Cerebellar nuclear complex (tissue), 1 donor: ENCODE results near the gene SAPCD2.

Experiments
- DNase-seq, 2 experiments: peaks; one replicate each; lab custom pipeline; 2025; lab: John Stamatoyannopoulos, UW

The SAPCD2 gene

DNA sequence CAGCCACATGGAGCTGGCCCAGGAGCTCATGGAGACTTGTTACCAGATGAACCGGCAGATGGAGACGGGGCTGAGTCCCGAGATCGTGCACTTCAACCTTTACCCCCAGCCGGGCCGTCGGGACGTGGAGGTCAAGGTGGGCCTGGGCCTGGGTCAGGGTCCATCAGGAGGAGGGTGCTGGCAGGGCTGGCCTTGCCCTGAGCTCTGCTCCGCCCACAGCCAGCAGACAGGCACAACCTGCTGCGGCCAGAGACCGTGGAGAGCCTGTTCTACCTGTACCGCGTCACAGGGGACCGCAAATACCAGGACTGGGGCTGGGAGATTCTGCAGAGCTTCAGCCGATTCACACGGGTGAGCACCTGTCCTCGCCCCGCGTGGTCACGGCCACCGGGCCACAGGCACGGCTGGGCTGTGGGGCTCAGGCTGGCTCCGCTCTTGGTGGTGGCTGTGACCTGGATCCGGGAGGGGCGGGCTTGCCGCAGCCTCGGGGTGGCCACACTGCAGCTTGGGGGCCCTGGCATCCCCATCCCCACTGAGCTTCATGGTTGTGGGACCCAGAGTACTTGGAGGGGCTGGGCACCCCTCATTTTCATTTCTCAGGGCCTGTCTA lies 37.1 kb upstream of the SAPCD2 start:
- no peak for DNase-seq

DNA sequence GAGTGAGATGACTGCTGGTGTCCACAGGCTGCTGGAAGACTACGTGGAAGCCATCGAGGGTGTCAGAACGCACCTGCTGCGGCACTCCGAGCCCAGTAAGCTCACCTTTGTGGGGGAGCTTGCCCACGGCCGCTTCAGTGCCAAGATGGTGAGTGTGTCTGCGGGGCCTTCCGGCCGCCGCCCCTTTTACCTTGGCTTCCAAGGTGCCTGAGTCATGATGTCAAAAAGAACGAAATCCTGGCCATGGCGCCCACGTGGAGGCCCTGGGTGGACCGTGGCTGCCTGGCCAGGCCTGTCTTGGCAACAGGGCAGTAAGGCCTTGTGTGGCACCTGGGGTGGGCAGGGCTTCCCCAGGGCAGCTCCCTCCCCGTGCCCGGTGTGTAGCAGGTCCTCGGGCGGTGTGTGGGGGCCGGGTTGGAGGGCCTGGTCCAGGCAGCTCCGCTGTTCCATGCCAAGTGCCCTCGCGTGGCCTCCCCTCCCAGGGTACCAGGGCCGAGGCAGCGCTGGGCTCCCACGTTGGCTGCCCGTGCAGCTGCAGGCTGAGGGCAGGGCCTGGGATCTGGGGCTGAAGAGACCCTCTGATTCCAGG lies 36.4 kb upstream of the SAPCD2 start:
- DNase-seq, result no peak

DNA sequence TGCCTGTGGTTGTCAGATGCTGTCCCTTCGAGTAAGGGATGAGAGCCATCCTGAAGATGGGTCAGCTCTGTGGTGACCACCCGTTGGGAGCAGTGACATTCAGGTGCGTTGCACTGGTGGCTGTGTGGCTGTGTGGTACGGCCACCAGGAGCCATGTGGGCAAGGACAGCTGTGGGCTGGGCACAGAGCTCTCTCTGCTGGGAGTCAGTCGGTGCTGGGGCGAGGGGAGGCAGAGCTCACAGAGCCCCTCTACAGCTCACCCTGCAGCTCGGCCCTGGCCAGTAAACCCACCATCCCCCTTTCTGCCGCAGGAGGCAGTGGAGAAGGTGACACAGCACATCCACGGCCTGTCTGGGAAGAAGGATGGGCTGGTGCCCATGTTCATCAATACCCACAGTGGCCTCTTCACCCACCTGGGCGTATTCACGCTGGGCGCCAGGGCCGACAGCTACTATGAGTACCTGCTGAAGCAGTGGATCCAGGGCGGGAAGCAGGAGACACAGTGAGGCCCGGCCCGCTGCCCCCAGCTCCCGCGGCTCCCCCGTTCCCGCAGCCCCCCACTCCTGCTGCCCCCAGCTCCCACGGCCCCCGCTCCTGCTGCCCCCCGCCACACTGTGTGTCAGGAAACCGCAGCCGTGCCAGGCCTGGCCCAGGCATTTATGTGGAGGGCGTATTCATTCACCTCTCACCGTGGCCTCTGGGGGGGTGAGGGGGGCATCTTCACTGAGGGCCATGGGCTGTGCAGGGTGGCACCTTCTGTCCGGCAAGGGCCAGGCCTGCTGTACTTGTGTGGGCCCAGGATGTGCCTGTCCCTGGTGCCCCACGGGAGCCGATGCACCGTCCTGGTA lies 35.7 kb upstream of the SAPCD2 start:
- DNase-seq, result no peak

DNA sequence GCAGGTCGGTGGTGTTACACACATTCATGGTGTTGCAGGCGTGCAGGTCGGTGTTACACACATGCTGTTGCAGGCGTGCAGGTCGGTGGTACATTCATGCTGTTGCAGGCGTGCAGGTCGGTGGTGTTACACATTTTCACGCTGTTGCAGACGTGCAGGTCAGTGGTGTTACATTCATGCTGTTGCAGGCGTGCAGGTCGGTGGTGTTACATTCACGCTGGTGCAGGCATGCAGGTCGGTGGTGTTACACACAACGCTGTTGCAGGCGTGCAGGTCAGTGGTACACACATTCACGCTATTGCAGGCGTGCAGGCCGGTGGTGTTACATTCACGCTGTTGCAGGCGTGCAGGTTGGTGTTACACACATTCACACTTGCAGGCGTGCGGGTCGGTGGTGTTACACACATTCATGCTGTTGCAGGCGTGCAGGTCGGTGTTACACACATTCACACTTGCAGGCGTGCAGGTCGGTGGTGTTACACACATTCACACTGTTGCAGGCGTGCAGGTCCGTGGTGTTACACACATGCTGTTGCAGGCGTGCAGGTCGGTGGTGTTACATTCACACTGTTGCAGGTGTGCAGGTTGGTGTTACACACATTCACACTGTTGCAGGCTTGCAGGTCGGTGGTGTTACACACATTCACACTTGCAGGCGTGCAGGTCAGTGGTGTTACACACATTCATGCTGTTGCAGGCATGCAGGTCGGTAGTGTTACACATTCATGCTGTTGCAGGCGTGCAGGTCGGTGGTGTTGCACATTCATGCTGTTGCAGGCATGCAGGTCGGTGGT lies 33.0 kb upstream of the SAPCD2 start:
- DNase-seq, result no peak

DNA sequence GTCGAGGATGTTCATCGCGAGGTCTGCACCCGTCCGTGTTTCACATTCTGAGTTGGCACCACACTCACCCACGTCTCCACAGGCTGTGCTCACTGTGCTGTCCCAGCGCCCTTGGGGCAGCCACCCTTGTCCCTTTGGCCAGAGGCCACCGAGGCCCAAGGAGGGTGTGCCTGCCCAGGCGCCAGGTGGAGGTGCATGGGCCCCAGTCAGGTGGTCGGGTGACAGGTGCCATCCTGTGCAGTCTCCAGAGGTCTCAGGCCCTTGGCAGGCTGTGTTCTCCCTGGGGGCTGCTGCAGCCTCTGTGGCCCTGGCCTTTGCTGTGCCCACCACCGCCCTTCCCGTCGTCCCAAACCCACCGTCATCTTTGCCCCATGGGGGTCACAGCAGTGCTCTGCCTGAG lies 28.9 kb upstream of the SAPCD2 start:
- DNase-seq, result no peak

DNA sequence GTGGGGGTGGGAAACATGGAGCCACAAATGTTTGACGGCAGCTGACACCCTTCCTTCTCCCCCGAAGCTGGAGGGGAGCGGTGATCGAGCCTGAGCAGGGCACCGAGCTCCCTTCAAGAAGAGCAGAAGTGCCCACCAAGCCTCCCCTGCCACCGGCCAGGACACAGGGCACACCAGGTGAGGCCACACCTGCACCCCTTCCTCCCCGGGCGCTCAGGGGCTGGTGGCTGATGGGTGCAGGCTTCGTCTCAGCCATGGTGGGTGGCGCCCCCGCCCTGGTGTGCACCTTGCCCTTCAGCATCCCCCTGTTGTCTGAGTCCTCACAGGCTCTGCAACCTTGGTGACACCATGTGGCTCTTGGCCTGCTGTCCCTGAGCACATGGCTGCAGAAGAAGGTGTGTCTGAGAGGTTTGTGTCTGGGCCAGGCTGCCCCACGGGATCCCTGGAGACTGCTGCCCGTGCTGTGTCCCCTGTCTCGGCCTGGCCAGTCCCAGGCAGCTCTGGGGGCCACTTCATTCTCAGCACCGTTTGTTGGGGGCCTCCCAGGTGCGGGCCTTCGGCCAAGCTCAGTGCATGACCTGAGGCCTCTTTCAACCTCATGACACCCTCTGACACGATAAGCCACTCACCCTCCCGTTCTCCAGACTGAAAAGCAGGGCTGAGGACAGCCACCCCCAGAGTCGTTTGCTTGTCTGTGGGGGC lies 27.6 kb upstream of the SAPCD2 start:
- no peak for DNase-seq

DNA sequence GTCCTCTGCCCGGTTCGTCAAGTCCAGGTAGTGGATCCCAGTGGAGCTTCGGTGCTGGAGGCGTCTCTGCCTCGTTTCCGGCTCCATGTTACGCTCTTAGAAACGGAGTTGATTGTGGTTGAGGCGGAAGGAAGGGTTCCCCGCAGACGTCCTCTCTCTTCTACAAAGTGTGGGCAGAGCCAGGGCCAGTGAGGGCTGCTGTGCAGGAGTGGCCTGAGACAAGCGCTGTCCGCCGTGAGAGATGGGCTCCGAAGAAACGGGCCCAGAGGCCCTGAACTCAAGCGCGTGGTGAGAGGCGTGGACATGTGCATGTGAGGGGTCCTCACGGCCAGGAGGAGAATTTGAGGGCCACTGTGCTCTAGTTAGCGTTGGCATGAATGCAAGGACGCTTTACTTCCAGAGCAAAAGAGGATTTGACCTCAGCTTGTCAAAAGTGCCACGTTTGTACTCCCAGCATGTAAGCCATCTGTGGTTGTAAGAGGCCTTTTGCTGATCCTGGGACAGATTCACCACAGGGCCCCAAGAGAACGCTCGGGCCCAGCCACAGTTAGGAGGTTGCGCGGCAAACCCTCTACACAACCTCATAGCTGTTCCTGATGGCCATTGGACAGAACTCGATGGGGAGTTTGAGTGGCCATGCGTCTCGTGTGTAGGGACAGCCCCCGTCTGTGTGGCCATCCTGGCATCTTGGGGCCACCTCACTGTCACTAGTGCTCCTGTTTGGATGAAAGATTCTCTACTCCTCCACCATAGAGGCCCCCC lies 26.6 kb upstream of the SAPCD2 start:
- no peak for DNase-seq

DNA sequence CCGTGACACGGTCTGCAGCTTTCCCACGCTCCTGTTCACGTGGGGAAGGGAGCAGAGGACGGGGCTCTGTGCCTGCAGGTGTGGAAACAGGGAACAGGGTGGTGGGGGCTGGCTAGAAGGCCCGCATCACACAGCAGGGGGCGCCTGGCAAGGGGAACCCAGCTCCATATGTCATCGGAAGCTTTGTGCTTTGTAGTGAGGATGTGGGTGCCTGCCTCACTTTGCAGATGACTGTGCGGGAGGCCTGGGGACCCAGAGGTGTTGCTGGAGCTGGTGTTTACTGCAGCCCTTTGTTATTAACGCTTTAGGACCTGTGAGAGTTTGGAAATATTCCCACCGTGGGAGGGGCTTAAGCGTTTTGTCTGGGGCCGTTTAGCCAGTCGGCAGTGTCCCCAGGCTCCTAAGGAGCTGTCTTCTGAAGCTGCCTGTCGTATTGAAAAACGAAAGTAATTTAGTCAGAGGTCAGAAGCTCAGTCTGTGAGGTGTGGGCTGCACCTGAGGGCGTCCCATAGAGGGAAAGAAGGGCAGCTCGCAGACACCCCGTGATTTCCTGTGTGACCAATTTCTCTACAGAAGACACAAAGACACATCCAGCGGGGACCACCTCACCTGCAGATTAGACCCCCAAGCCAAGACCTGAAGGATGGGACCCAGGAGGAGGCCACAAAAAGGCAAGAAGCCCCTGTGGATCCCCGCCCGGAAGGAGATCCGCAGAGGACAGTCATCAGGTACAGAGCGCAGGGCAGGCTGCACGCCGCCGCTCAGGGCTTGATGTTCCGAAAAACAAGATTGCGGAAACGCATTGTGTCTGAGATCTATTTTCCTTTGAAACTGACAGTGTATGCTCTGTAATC lies 25.5 kb upstream of the SAPCD2 start:
- DNase-seq, result no peak

DNA sequence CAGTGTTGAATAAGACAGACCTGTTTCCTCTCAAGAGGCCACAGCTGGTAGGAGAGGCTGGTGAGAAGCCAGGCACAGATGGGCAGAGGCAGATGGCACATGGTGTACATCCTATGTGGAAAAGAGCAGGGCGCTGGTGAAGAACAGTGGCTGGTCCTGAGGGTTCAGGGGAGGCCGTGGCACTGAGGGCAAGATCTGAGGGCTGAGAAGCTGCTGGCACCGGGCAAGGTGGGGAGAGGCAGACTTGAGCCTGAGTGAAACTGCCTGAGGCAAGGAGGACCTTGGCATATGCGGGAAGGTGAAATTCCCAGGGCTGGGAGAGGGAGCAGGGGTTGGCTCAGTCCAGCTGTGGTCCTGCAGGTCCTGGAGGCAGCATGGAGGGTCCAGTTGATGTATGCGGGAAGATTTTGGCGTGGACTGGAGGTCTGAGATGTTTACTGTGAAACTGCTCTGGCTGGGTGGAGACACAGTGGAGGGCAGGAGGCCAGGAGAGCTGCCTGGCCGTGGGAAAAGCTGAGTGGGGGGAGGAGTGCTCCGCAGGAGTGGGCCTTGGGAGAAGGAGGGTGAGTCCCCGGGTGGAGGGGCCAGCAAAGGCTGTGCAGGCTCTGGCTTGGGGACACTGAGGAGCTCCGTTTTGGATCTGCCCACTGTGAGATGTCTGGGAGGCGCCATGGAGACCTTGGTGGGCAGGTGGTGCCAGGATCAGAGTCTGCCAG lies 19.0 kb upstream of the SAPCD2 start:
- no peak for DNase-seq

DNA sequence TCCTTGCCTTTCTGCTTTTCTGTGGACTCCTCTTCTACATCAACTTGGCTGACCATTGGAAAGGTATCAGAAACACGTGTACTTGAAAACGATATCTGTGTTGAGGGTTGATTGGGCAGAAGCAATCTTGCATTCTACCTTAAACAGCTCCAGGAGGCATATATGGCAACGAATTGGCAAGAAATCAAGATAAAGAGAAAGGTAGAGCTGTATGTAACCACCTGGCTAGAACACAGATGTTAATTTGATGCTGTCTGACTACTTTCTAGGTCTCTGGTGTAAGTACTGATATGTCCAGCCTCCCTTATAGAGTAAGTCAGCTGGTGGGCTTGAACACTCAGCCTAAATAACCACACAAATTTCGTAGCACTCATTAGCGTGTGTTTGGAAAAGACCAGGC lies 17.8 kb upstream of the SAPCD2 start:
- DNase-seq, result no peak

DNA sequence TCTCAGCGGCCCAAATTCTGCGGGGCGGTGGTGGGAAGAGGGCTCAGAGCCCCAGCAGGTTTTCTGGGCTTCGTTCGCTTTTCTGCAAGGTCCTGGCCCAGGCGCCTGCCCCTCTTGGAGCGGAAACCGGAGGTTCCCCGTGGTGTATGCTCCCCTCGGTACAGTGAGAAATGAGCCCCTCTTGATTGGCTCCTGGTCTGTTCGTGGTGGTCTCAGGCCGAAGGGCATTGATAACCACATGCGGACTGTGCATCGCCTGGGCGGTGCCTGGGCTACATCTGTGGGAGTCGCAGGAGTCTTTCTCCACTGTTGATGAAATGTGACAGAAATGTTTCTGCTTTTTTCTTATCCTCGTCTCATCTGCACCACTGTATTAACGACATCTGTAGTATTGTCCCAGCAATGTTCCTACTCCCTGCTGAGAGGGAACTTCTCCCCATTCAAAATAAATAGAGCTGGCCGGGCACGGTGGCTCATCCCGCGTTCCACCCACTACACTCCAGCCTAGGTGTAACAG lies 17.1 kb upstream of the SAPCD2 start:
- DNase-seq, result no peak

DNA sequence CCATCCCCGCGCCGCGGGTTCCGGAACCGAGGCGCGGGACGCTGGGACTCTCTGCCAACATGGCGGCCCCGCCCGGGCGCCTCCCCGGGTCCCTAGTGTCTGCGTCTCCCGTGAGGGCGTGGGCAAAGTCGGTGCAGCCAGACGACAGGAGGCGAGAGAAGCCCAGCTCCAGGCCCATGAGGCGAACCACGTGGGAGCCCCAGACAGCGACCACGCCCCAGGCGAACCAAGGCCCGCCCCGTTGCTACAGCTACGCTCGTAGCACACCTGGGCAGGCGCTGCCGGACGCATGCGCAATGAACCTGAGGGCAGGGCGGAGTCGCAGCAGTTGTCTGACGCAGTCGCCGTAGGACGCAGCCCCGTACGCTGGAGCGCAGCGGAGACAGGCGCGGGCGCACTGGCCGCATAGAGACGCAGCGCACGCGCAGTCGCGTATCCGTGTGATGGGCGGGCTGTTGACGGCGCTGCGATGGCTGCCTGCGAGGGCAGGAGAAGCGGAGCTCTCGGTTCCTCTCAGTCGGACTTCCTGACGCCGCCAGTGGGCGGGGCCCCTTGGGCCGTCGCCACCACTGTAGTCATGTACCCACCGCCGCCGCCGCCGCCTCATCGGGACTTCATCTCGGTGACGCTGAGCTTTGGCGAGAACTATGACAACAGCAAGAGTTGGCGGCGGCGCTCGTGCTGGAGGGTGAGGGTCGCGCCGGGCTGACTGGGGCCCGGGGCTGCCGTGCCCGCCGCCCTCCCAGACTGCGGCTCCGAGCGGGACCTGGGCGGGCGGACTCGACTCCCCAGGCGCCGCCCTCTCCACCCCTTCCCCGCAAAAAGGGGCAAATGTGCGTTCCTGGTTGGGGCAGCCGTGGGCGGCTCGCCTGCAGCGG lies 16.4 kb upstream of the SAPCD2 start, which contains the start of gene MAN1B1:
MAN1B1 (plus strand) TSS at position 455 of the 878 bp plus-strand sequence; CDS start at position 470, 15 bp downstream.
- DNase-seq, result peak; percentile 44 to 92

DNA sequence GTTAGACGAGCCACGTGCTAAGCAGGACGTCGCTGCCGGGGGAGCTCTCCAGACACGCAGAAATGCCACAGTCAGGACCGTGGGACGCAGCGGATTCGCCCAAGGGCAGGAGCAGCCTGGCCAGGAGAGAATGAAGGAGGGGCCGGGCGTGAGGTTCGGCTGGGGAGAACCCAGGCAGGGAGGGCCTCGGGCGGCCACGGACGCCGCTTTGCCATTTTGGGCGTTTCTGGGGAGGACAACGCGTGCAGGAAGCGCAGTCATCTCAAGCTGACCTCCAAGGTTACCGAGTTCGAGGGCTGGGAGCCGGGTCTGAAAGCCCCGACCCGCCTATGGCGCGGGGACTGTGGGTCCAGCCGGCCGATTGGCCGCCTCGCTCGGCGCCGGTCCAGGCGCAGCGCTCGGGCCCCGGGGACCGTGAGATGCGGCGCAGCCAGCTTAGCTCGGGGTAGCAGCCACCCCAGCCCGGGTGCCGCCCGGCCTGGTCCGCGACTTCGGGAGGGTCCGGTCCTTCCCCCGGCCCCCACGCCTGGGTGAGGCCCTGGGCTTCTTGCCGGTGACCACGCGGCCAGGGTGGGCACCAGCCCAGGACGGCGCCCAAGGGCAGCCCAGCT lies 15.7 kb upstream of the SAPCD2 start:
- DNase-seq, result no peak

DNA sequence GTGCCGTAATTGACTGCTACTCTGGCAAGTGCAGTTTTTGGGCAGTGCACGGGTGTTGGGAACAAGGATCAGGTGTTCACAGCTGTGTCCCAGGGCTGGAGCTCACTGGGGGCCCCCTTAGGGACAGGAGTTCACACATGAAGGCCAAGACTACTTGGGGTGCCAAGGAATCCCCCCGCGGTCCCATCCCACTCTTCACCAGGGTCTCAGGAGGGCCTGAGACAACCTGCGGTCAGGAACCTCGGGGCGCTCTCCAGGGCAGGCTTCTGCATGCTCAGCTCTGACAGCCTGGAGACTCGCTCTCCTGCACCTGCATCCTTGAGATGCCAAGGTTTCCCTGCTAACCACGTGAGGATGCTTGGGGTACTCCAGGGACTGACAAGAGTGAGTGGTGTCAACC lies 14.2 kb upstream of the SAPCD2 start:
- DNase-seq, result no peak

DNA sequence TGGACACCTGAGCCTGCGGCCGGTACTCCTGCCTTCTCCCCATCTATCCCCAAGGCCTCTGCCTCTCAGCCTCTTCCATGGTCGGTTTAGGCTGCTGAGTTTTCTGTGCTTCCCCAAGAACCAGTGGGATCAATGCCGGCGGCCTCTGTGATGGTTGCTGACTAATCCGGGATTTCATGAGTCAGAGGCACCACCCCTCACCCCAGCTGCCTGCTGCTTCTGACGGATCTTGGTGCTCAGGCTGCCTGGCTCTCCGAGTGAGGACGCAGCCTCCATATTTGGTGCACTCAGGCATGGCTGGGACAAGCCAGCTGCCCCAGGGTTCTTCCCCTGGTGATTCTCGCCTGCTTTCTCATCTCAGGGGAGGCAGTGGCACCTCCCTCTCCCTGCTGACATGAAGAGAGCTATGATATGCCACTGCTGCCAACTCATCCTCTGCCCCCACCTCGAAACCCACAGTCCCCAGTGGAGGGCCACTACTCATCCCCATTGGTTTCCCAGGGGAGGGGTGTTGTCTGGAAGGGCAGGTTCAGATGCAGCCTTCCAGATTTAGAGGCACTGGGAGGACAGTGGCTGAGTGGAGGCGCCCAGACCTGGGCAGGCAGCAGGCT lies 13.1 kb upstream of the SAPCD2 start:
- DNase-seq, result no peak

DNA sequence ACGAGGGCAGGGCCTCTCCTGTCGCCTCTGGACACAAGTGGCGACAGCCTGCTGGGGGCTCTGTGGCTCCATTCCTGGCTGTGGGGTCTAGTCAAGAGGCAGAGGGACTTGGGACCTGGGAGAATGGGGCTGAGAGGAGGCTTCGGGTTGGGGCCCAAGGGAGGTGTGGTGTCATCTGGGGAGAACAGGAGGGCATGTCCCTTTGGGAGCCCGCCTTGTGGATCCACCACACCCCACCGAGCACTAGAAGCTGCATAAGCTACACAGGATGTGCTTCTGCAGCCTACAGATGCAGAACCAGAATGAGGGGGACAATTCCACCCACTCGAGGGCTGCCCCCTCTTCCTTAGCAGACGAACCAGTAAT lies 12.6 kb upstream of the SAPCD2 start:
- no peak for DNase-seq

DNA sequence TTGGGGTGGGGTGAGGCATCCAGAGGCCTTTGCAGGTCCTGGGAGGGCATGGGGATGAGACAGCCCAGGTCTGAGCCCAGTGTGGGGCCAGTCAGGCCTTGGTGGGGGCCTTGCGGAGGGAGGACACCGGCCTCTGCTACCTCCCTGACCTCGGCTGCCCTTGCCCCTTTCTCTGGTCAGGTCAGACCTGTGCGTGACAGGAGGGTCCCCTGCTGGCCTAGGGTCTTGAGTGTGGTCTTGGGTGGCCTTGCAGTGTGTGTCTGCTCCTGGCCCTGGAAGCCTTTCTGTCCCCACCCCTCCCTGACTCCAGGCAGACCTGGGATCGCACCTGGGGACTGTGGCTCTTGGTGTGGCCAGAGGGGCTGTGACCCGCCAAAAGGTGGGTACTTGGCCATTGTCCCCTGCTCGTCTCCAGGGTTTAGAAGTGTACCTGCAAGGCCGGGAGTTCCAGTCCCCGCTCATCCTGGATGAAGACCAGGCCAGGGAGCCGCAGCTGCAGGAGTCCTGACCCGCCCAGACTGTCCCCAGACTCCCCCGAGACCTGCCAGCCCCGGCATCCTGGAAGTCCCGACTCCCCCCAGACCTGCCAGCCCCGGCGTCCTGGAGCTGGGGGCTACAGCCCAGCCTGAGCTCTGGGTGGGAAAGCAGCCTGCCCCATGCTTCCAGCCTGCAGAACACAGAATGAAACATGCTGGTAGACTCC lies 12.0 kb upstream of the SAPCD2 start:
- DNase-seq, result no peak
